Retinal pigment epithelial cell (primary cell): Measurements from ENCODE around the gene TXLNG.
A peak's percentile ranks its signal among the peaks of the same experiment; 100 is the strongest.
"Not testable (repeated sequence)": the region's sequence is repeated elsewhere in the genome, so short reads cannot be mapped to it uniquely, and the experiment has no call there.

Source experiments
- DNase-seq: peaks from one replicate; pipeline ENCODE4 v3.0.0-alpha.2; 2010; ENCODE audit warnings: low read depth
- H3K4me3 ChIP-seq: 2 replicates; pipeline ENCODE4 v1.5.1; 2011; ENCODE audit warnings: mild to moderate bottlenecking, low read length, control low read depth, moderate library complexity
- TF ChIP-seq, protein P1 (sequence below): conservative IDR thresholded peaks from 2 replicates; pipeline ENCODE4 v1.5.1; 2011; ENCODE audit warnings: low read depth, low read length, control low read depth, inconsistent platforms

The TXLNG gene

DNA sequence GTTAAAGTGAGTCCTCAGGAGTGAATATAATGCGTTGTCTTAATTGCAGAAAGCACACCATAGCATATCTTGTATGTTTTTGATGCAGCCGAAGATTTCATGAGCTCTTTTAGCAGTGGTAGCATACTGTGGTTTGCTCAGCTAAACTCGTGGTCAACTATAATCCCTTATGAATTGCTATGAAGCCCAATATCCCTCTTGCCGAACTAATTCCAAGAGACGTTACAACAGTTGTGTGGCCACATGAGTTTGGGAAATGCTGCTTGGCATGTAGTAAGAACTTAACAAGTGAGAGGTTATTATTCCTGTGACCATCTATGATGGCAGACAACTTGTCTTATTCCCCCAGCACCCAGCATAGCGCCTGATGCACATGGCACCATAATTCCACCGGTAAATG, 36.1 kb upstream of the TXLNG start:
- TF ChIP-seq, protein P1, sequence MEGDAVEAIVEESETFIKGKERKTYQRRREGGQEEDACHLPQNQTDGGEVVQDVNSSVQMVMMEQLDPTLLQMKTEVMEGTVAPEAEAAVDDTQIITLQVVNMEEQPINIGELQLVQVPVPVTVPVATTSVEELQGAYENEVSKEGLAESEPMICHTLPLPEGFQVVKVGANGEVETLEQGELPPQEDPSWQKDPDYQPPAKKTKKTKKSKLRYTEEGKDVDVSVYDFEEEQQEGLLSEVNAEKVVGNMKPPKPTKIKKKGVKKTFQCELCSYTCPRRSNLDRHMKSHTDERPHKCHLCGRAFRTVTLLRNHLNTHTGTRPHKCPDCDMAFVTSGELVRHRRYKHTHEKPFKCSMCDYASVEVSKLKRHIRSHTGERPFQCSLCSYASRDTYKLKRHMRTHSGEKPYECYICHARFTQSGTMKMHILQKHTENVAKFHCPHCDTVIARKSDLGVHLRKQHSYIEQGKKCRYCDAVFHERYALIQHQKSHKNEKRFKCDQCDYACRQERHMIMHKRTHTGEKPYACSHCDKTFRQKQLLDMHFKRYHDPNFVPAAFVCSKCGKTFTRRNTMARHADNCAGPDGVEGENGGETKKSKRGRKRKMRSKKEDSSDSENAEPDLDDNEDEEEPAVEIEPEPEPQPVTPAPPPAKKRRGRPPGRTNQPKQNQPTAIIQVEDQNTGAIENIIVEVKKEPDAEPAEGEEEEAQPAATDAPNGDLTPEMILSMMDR: no peak
- H3K4me3 ChIP-seq: no peak overlapping the region
- DNase-seq: peak; percentile 22

- DNase-seq: peak; percentile 54
- TF ChIP-seq, protein P1: no peak
- H3K4me3 ChIP-seq: no peak overlapping the region
These were observed 32.2 kb upstream of the TXLNG start for GRCh38 chrX:16754019-16754418.

GRCh38 chrX:16756724-16757123, 29.5 kb upstream of the TXLNG start:
- H3K4me3 ChIP-seq: no peak overlapping the region
- no peak for DNase-seq
- TF ChIP-seq, protein P1: no peak

DNA sequence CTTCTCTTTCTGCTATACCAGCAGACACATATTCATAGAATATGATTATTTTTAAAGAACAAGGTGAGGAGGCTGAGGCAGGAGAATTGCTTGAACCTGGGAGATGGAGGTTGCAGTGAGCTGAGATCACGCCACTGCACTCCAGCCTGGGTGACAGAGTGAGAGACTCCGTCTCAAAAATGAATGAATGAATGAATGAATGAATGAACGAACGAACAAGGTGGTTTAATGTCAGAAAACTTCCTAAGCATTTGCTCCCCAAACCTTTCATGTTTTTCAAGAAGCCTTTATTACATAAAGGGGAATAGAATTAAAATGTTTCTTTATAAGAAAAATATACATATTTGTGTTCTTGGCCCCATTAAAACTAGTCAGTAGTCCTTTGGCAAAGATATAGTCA, 24.8 kb upstream of the TXLNG start:
- not testable (repeated sequence) for H3K4me3 ChIP-seq, DNase-seq

DNA sequence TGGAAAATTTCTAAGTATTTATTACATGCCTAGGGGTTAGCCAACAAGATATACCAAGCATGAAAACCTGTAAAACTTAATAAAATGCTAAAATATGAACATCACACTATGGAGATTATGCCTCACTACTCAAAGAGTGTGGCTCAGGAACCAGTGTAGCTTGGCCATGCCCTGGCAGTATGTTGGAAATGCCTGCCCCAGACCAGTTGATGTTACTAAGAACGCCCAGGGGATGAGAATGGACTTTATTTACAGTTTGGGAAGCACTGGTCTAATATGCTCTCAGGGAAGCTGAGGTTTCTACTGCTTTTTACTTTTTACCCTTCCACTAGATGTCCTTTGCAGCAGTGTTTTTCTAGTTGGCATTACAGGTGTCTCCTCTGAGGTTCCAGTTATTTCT, 23.7 kb upstream of the TXLNG start:
- no peak overlapping the region for H3K4me3 ChIP-seq
- TF ChIP-seq, protein P1: no peak
- DNase-seq: no peak

- no peak overlapping the region for H3K4me3 ChIP-seq
- TF ChIP-seq, protein P1: no peak
- no peak for DNase-seq
These were observed 20.7 kb upstream of the TXLNG start for GRCh38 chrX:16765594-16765993.

- no peak for DNase-seq
- TF ChIP-seq, protein P1: no peak
- H3K4me3 ChIP-seq: no peak overlapping the region
These were observed 15.2 kb upstream of the TXLNG start for GRCh38 chrX:16770970-16771482.
